HUES6 (cell line): ENCODE measurements around the gene KPTN.
A peak's percentile ranks its signal among the peaks of the same experiment; 100 is the strongest.

ENCODE experiments used
- H3K27ac ChIP-seq: 2 replicates; pipeline ENCODE4 v1.7.0; 2013; ENCODE audit warnings: low read depth, mild to moderate bottlenecking, low read length, inconsistent platforms
- H3K27me3 ChIP-seq: 2 replicates; pipeline ENCODE4 v1.6.1; 2013; ENCODE audit warnings: low read length; ENCODE audit not compliant: control insufficient read depth, insufficient read depth
- H3K36me3 ChIP-seq: 2 replicates; pipeline ENCODE4 v1.6.1; 2013; ENCODE audit warnings: low read length; ENCODE audit not compliant: control insufficient read depth, insufficient read depth
- H3K4me1 ChIP-seq: 2 replicates; pipeline ENCODE4 v1.6.1; 2013; ENCODE audit warnings: low read length; ENCODE audit not compliant: control insufficient read depth, insufficient read depth
- H3K4me3 ChIP-seq: 2 replicates; pipeline ENCODE4 v1.5.1; 2013; ENCODE audit warnings: low read depth, low read length
- H3K9ac ChIP-seq: one replicate; pipeline ENCODE4 v1.6.1; 2013; ENCODE audit warnings: mild to moderate bottlenecking, low read length
- H3K9me3 ChIP-seq: 2 replicates; pipeline ENCODE4 v1.6.1; 2013; ENCODE audit warnings: low read depth, low read length; ENCODE audit not compliant: control insufficient read depth, insufficient read depth

Gene KPTN

DNA sequence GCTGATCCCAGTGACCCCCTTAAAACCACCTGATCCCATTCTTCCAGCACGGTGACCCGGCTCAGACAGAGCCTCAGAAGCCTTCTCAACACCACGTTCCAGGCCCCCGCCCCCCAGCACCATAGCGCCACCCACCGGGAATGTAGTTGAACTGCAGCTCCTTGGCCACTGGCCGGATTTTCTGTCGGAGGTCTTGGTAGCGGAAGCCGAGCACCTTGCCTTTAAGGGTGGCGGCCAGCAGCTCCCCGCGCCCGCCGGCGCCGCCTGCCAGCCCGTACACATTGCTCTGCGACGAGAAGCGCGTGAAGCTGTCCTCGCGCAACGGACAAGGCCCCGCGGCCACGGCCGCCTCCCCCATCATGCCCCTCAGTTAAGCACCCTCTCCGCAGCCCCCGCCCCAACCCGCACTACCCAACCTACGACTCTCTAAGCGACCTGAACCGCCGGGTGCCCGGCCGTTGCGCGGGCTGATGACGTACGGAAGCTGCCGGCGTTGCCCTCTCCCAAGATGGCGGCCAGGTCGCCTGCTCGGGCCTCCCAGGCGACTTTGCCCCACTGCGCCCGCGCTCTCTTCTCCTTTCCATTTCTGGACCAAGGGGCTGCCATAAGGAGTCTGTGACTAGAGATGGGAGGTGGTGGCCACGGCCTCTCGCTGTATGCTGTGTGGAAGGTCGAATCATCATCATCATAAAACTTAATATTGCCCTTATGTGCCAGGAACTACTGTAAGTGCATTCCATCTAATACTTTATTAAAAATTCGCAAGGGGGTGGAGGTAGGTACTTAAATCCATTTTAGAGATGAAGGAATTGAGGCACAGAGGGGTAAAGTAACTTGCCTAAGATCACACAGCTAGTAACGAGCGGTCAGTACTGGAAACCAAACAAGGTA, at the start of gene KPTN:
TSS of gene KPTN (minus strand) at position 420 of the 891 bp plus-strand sequence. CDS start at position 361, 59 bp downstream.
- Histone ChIP-seq H3K4me1 (peaks cover 9% of the 10 kb centered on the region; the same call in 1 of the 2 replicates), H3K27me3 (no peaks in the 10 kb centered on the region), H3K9ac (peak within 1 kb of the TSS; percentile 91), H3K27ac (peak within 1 kb of the TSS; percentile 93), H3K9me3 (no peaks in the 10 kb centered on the region), H3K36me3 (peaks cover 16% of the 10 kb centered on the region), H3K4me3 (peak within 1 kb of the TSS; percentile 81)

DNA sequence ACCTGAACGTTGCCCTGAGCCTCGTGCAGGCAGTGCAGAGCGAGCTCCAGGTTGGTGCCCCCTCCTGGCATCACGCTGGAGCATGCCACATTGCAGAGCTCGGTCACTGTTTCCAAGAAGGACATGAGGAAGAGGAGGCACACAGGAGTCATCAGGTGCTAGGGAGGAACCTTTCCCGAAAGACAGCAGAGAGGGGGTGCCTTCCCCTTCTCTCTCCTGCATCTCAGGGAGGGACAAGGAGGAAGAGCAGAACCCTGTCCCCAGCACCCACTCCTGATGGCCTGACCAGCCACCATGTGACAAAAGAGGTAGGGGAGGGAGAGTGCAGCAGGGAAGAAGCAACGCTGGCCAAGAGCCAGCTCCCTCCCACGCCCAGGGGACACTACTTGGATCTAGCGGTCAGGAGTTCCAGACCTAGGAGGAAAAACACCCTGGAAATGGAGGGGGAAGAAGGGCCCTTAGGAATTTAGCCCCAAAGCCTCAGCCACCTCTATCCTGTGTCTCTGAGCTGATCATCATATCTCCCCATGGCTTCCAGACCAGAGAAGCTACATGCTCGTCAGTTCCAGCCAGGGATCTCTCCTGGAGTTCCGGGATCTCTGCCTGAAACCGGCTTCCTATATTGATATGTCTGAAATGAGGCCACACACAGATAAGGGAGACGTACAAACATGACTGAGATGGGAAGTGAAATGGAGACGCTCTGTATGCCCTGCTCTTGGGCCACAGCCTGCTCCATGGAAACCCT, 47.8 kb upstream of the KPTN start:
- no peaks in the 10 kb centered on the region for H3K4me1 ChIP-seq
- peaks cover 5% of the 10 kb centered on the region; the same call in 1 of the 2 replicates for H3K9me3 ChIP-seq
- no peak overlapping the region for H3K4me3 ChIP-seq

DNA sequence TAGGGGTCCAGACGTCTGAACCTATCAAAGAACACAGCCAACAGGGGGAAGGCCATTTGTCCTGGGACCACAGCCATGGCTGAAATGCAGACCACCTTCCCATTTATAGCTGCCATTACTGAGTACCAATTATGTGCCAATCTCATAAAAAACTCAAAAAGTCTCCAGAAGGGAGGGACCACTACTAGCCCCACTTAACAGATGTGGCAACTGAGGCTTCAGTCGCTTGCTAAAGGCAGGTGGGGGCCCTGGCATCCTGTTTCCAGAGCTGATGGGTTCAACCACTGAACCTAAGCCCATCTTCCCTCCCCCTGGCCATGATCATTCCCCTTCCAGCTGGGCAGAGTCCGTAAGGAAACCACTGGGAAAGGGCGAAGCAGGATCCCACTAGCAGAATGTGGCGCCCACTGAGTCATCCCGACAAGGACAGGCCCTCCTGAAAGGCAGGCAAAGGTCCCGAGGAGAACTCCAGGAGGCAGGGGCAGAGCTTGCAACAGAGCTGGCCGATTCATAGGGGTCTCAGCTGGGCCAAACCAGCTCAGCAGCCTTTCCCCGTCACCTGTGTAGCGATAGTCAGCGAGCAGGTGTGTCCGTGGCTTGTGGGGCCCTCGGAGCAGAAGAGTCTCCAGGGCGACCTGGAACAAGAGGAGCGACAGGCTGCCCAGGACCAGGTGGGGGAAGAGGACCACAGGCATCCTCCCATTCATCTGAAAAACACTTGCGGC, 45.2 kb upstream of the KPTN start:
- no peak overlapping the region for H3K27ac ChIP-seq
- H3K9ac ChIP-seq: no peak overlapping the region
- H3K36me3 ChIP-seq: no peaks in the 10 kb centered on the region
- H3K9me3 ChIP-seq: no peaks in the 10 kb centered on the region
- H3K4me3 ChIP-seq: no peak overlapping the region
- no peaks in the 10 kb centered on the region for H3K4me1 ChIP-seq
- H3K27me3 ChIP-seq: no peaks in the 10 kb centered on the region

More for the DNA sequence above, 47.8 kb upstream of the KPTN start:
- H3K27me3 ChIP-seq: no peaks in the 10 kb centered on the region
- H3K27ac ChIP-seq: no peak overlapping the region
- no peaks in the 10 kb centered on the region for H3K36me3 ChIP-seq
- no peak overlapping the region for H3K9ac ChIP-seq

DNA sequence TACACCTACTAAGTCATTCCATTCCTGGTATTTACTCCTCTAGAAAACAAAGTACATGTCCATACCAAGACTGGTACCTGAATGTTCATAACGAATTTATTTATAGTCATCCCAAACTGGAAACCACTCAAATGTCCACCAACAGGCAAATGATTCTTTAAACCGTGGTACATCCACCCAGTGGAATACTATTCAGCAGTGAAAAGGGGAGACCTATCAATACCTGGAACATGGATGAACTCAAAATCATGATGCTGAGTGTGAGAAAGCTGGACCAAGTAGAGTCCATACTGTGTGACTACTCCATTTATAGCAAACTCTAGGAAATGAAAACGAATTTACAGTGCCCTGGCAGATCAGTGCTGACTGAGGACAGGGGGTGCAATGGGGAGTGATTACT, 42.8 kb upstream of the KPTN start:
- H3K9me3 ChIP-seq: no peaks in the 10 kb centered on the region
- H3K4me3 ChIP-seq: no peak overlapping the region
- no peaks in the 10 kb centered on the region for H3K4me1 ChIP-seq
- H3K27me3 ChIP-seq: no peaks in the 10 kb centered on the region
- H3K36me3 ChIP-seq: no peaks in the 10 kb centered on the region
- H3K9ac ChIP-seq: no peak overlapping the region
- H3K27ac ChIP-seq: no peak overlapping the region

DNA sequence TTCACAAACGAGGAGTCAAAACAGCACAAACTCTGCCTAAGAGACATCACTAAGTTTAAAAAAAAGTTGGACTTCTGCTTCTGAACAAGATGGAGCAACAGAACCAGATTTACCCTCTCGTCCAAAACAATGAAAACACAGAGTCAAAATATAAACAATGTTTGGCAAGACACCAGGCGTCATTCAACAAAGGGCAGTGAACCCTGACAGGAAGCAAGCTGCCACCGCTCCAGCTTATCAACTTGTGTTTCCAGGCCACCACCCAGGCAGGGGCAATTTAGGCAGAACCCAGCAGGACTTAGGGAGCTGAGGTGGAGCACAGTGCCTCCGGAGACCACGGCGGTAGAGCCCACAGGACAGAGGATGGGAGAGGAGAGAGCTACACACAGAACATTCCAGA, 39.5 kb upstream of the KPTN start:
- H3K9me3 ChIP-seq: no peaks in the 10 kb centered on the region
- H3K4me1 ChIP-seq: peaks cover 18% of the 10 kb centered on the region
- H3K36me3 ChIP-seq: no peaks in the 10 kb centered on the region
- no peak overlapping the region for H3K9ac ChIP-seq
- no peak overlapping the region for H3K27ac ChIP-seq
- no peak overlapping the region for H3K4me3 ChIP-seq
- H3K27me3 ChIP-seq: no peaks in the 10 kb centered on the region

DNA sequence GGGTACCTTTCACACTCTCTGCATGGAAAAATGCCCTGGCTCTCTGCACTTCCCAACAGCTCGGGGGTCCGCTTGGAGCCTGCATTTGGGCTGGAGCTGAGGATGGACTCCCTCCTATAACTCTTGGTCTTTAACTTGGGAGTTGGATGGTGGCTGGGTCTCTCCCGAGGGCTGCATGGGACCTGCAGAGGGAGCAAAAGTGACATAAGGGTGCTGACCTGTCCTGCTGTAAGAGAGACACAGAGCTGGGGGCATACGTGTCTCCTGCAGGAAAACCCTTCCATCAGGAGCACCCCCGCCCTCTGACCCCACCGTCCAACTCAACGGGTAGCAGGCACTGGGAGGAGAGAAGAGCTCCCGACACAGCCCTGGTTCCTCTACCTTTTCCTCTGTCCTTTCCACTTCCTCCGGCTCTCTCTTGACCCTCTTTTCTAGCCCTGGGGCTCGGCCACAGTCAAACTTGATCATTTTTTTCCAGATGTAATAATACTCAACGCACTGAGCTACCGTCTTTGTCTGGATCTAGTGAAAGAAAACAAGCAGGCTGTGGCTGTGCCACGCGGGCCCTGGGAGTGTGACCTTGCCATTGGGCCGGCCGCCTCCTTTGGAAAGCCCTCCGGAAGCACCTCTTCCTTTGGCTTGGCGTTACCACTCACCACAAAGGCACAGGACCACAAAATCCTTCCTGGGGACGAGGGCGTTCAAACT, 37.6 kb upstream of the KPTN start:
- H3K27me3 ChIP-seq: no peaks in the 10 kb centered on the region
- H3K4me1 ChIP-seq: peaks cover 18% of the 10 kb centered on the region
- H3K9ac ChIP-seq: no peak overlapping the region
- H3K27ac ChIP-seq: no peak overlapping the region
- H3K4me3 ChIP-seq: no peak overlapping the region
- no peaks in the 10 kb centered on the region for H3K9me3 ChIP-seq
- H3K36me3 ChIP-seq: no peaks in the 10 kb centered on the region

DNA sequence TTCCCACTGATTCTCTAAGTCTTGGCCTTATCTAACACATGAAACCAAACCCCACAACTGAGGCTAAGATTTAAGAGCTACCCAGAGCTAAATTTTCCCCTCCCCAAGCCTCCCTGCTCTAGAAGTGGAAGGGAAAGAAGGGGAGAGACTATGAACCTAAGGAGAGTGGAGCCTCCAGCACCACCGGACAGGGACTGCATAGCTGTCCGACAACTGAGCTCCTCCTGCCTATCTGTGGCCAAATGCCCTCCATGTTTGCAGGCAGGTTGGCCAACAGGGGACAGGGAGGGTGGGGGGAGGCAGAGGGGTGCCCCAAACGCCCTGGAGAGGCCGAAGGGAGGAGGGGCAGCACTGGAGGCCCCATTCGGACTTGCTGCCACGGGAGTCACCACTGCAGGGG, 36.8 kb upstream of the KPTN start:
- Histone ChIP-seq H3K27ac (no peak overlapping the region), H3K36me3 (no peaks in the 10 kb centered on the region), H3K4me3 (no peak overlapping the region), H3K9me3 (no peaks in the 10 kb centered on the region), H3K27me3 (no peaks in the 10 kb centered on the region), H3K9ac (no peak overlapping the region), H3K4me1 (peaks cover 18% of the 10 kb centered on the region)

DNA sequence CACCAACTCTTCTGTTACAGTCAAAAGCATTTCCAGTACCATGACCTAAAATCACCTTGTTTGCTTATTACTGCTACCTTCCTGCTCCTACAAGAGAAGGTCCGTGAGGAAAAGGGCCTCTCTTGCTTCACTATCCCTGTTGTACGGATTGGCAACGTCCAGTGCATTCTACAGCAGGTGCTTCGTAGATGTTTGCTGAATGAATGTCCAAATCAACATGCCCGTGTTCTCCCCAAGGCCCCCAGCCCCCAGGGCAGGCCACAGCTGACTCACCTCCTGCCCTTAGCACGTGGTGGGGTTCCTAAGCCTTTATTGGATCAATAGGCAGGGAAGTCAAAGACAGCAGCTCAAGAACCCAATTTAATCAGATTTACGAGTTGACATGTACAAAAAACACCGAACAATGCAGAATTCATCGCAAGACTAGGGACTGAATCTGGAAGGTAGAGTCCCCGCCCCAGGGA, 36.4 kb upstream of the KPTN start:
- Histone ChIP-seq H3K4me1 (peaks cover 18% of the 10 kb centered on the region), H3K36me3 (no peaks in the 10 kb centered on the region), H3K27ac (no peak overlapping the region), H3K27me3 (no peaks in the 10 kb centered on the region), H3K9ac (no peak overlapping the region), H3K9me3 (no peaks in the 10 kb centered on the region), H3K4me3 (no peak overlapping the region)

DNA sequence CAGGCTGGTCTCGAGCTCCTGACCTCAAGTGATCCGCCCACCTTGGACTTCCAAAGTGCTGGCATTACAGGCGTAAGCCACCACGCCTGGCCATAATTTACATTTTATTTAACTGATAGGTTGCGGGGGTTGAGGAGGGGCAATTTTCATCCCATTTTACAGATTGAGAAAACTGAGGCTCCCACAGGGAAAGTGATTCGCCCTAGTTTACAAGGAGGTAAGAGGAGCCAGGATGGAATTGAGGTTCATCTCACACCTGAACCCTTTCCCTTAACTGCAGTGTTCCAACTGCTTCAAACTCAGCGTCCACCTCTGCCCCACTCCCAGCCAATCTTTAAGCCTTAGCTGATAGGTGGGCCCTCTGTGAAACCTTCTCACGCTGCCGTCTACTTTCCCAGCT, 34.8 kb upstream of the KPTN start:
- H3K9ac ChIP-seq: no peak overlapping the region
- H3K36me3 ChIP-seq: no peaks in the 10 kb centered on the region
- H3K9me3 ChIP-seq: no peaks in the 10 kb centered on the region
- H3K27ac ChIP-seq: no peak overlapping the region
- no peak overlapping the region for H3K4me3 ChIP-seq
- H3K27me3 ChIP-seq: no peaks in the 10 kb centered on the region
- peaks cover 18% of the 10 kb centered on the region for H3K4me1 ChIP-seq

DNA sequence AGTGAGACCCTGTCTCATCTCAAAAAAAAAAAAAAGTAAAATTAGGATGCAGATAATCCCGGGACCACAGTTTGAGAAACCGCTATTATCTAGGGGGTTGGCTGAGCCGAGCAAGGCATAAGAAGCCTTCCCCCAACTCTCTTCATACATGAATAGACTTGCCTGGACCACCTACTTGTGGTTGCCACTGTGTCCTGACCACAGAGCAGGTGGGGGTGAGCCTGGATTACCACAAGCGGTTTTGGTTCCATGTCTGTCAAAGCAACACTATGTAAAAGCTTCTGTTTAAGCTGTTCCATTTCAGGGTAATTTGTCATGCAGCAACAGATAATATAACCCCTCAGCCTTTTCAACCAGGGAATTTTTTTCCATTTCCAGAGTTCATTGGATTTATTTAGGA, 34.1 kb upstream of the KPTN start:
- H3K27me3 ChIP-seq: no peaks in the 10 kb centered on the region
- no peak overlapping the region for H3K4me3 ChIP-seq
- H3K4me1 ChIP-seq: peaks cover 18% of the 10 kb centered on the region

More for the DNA sequence above, 34.1 kb upstream of the KPTN start:
- Histone ChIP-seq H3K9ac (no peak overlapping the region), H3K27ac (no peak overlapping the region), H3K9me3 (no peaks in the 10 kb centered on the region), H3K36me3 (no peaks in the 10 kb centered on the region)
